K562 (cell line): ENCODE data around the gene PRXL2A.

Experiments
- CTCF ChIP-seq, 3 experiments: IDR thresholded peaks in 2 of 3; conservative IDR thresholded peaks in 1 of 3; 2 replicates each; pipeline ENCODE4 v1.5.1; 2011 to 2012; ENCODE audit warnings: low read length in 3 of 3, mild to moderate bottlenecking in 3 of 3, control low read depth in 2 of 3, improper control_type of control experiment in 1 of 3, inconsistent platforms in 1 of 3, low read depth in 1 of 3, mixed read lengths in 1 of 3, moderate library complexity in 1 of 3; ENCODE audit not compliant: insufficient read depth in 2 of 3
- GTF2F1 ChIP-seq: IDR thresholded peaks from 2 replicates; pipeline ENCODE4 v1.6.1; 2011; ENCODE audit warnings: low read depth, low read length, improper control_type of control experiment
- KHSRP ChIP-seq: fragments of 450-650 bp; IDR thresholded peaks from 2 replicates; pipeline ENCODE4 v1.6.1; 2017
- NR2C1 ChIP-seq, 2 experiments: fragments of 450-650 bp; IDR thresholded peaks; 2 replicates each; pipeline ENCODE4 v1.6.1; 2017; ENCODE audit warnings: mild to moderate bottlenecking in 2 of 2, antibody characterized with exemption in 1 of 2, inconsistent platforms in 1 of 2, missing compliant biosample characterization in 1 of 2, missing genetic modification characterization in 1 of 2
- PHF20 ChIP-seq: fragments of 450-650 bp; IDR thresholded peaks from 2 replicates; pipeline ENCODE4 v1.6.1; 2018; ENCODE audit not compliant: partially characterized antibody
- POLR2A ChIP-seq: fragments of 450-650 bp; conservative IDR thresholded peaks from 2 replicates; pipeline ENCODE4 v1.6.1; 2016
- RNF2 ChIP-seq: sonication (generic); IDR thresholded peaks from 2 replicates; pipeline ENCODE4 v1.6.1; 2016
- SAP30 ChIP-seq: fragments of 200-600 bp; sonication (generic); IDR thresholded peaks from 2 replicates; pipeline ENCODE4 v1.6.1; 2012; ENCODE audit warnings: borderline replicate concordance, low read depth, mild to moderate bottlenecking, moderate library complexity, low read length, control low read depth, inconsistent platforms; ENCODE audit not compliant: insufficient read depth, poor library complexity, severe bottlenecking
- SMC3 ChIP-seq: conservative IDR thresholded peaks from 2 replicates; pipeline ENCODE4 v1.6.1; 2011; ENCODE audit warnings: low read depth, low read length, improper control_type of control experiment; ENCODE audit not compliant: insufficient read depth
- TAF1 ChIP-seq: IDR thresholded peaks from 2 replicates; pipeline ENCODE4 v1.6.1; 2011; ENCODE audit warnings: mild to moderate bottlenecking, low read length, moderate library complexity; ENCODE audit not compliant: insufficient read depth, control insufficient read depth, severe bottlenecking; ENCODE audit errors: extremely low read depth
- THRB ChIP-seq: fragments of 450-650 bp; formaldehyde crosslinking; conservative IDR thresholded peaks from 2 replicates; pipeline ENCODE4 v1.4.0; 2022; ENCODE audit warnings: mild to moderate bottlenecking, missing genetic modification characterization
- ZNF586 ChIP-seq: fragments of 450-650 bp; formaldehyde crosslinking; conservative IDR thresholded peaks from 2 replicates; pipeline ENCODE4 v1.4.0; 2020; ENCODE audit warnings: mild to moderate bottlenecking, moderate library complexity

- TF ChIP-seq GTF2F1 (no peak), POLR2A (no peak), THRB (CRISPR knock-in tag) (no peak), SMC3 (no peak), CTCF (IDR thresholded peaks at IDR 0.05 in 2 of 3, conservative IDR thresholded peaks at IDR 0.05 in 1 of 3; ENCODE audit: insufficient read depth in 2 of 3, low read depth in 1 of 3, low read length in 3 of 3) (no peak), KHSRP (no peak), SAP30 (no peak), NR2C1 (IDR thresholded peaks at IDR 0.05) (no peak), NR2C1 (tag; IDR thresholded peaks at IDR 0.05) (no peak), TAF1 (no peak), RNF2 (no peak), ZNF586 (CRISPR knock-in tag) (no peak), PHF20 (no peak)
Measured at GRCh38 chr10:80465839-80466590, 57.7 kb downstream of the PRXL2A start.
